CD14-positive monocyte (primary cell): Measurements from ENCODE around the gene PTPRC. TPM values are rescaled to one million over a fixed set of nuclear protein-coding genes. Genes with fewer than 3 reads are reported as not detected.

Experiments used
- DNase-seq, 3 donors: peaks; one replicate each; pipeline ENCODE4 v3.0.0-alpha.2; 2011 to 2022
- H2AFZ ChIP-seq: 2 replicates; pipeline ENCODE4 v1.6.0; 2012; ENCODE audit warnings: mild to moderate bottlenecking, low read depth, low read length, inconsistent platforms; ENCODE audit not compliant: insufficient read depth, poor library complexity, severe bottlenecking
- H3K27ac ChIP-seq, 2 donors: 1 replicate in 1 of 2; 2 replicates in 1 of 2; pipeline ENCODE4 v1.5.1; 2012 to 2013; ENCODE audit warnings: low read length in 2 of 2, control low read depth in 1 of 2, inconsistent platforms in 1 of 2, low read depth in 1 of 2, mild to moderate bottlenecking in 1 of 2
- H3K27me3 ChIP-seq, 2 donors: one replicate each; pipeline versions ENCODE4 v1.6.0 to v1.6.1; 2011 to 2013; ENCODE audit warnings: low read length in 2 of 2; ENCODE audit not compliant: control insufficient read depth in 2 of 2, insufficient read depth in 2 of 2
- H3K36me3 ChIP-seq, 2 donors: replicated peaks in 1 of 2; 1 replicate in 1 of 2; 2 replicates in 1 of 2; pipeline versions ENCODE4 v1.5.1 to v1.6.1; 2012 to 2013; ENCODE audit warnings: low read length in 2 of 2, control low read depth in 1 of 2, inconsistent platforms in 1 of 2, mild to moderate bottlenecking in 1 of 2; ENCODE audit not compliant: insufficient read depth in 2 of 2, control insufficient read depth in 1 of 2
- H3K4me1 ChIP-seq, 2 donors: 1 replicate in 1 of 2; 2 replicates in 1 of 2; pipeline versions ENCODE4 v1.5.1 to v1.6.1; 2012 to 2013; ENCODE audit warnings: low read length in 2 of 2, control low read depth in 1 of 2, inconsistent platforms in 1 of 2, mild to moderate bottlenecking in 1 of 2, moderate library complexity in 1 of 2; ENCODE audit not compliant: insufficient read depth in 2 of 2, control insufficient read depth in 1 of 2
- H3K4me2 ChIP-seq: replicated peaks from 2 replicates; pipeline ENCODE3; 2012; ENCODE audit warnings: low read length, moderate library complexity, mild to moderate bottlenecking; ENCODE audit not compliant: poor library complexity, severe bottlenecking; ENCODE audit errors: extremely low read depth
- H3K4me3 ChIP-seq, 3 experiments: fragments of 200-600 bp in 1 of 3; sonication (generic) in 1 of 3; replicated peaks in 1 of 3; 1 replicate in 2 of 3; 2 replicates in 1 of 3; pipeline ENCODE4 v1.5.1; 2011 to 2013; ENCODE audit warnings: low read length in 3 of 3, mild to moderate bottlenecking in 3 of 3, control low read depth in 2 of 3, low read depth in 2 of 3, inconsistent platforms in 1 of 3, moderate library complexity in 1 of 3
- H3K79me2 ChIP-seq: 2 replicates; pipeline ENCODE4 v1.6.0; 2012; ENCODE audit warnings: mild to moderate bottlenecking, control low read depth, inconsistent platforms, low read length, moderate library complexity; ENCODE audit not compliant: insufficient read depth
- H3K9ac ChIP-seq: 2 replicates; pipeline ENCODE4 v1.6.0; 2017; ENCODE audit warnings: low read length, mild to moderate bottlenecking; ENCODE audit not compliant: insufficient read depth, poor library complexity, severe bottlenecking
- H3K9me3 ChIP-seq, 2 donors: replicated peaks in 1 of 2; 1 replicate in 1 of 2; 2 replicates in 1 of 2; pipeline versions ENCODE4 v1.5.1 to v1.6.1; 2012 to 2013; ENCODE audit warnings: low read length in 2 of 2, control low read depth in 1 of 2; ENCODE audit not compliant: control insufficient read depth in 1 of 2, insufficient read depth in 1 of 2
- H4K20me1 ChIP-seq: 2 replicates; pipeline ENCODE4 v1.6.0; 2012; ENCODE audit warnings: mild to moderate bottlenecking, low read length, control low read depth, moderate library complexity; ENCODE audit not compliant: insufficient read depth
- H3K27ac Mint-ChIP-seq, 7 donors: one replicate each; pipeline ENCODE4 v1.8.0; 2020; ENCODE audit warnings: mild to moderate bottlenecking in 7 of 7, mixed read lengths in 7 of 7, moderate library complexity in 6 of 7, inconsistent platforms in 2 of 7
- H3K27me3 Mint-ChIP-seq, 3 donors: one replicate each; pipeline ENCODE4 v1.8.0; 2021 to 2022; ENCODE audit warnings: low read depth in 3 of 3, mild to moderate bottlenecking in 3 of 3, mixed read lengths in 3 of 3, moderate library complexity in 3 of 3, inconsistent platforms in 1 of 3
- H3K36me3 Mint-ChIP-seq, 2 donors: one replicate each; pipeline ENCODE4 v1.8.0; 2020; ENCODE audit warnings: mixed read lengths in 2 of 2, inconsistent platforms in 1 of 2, mild to moderate bottlenecking in 1 of 2
- H3K4me1 Mint-ChIP-seq: one replicate; pipeline ENCODE4 v1.8.0; 2020; ENCODE audit warnings: mild to moderate bottlenecking, mixed read lengths
- H3K4me3 Mint-ChIP-seq, 2 donors: one replicate each; pipeline ENCODE4 v1.8.0; 2020; ENCODE audit warnings: mild to moderate bottlenecking in 2 of 2, mixed read lengths in 2 of 2, moderate library complexity in 1 of 2
- H3K9me3 Mint-ChIP-seq, 7 donors: one replicate each; pipeline ENCODE4 v1.8.0; 2020 to 2022; ENCODE audit warnings: mixed read lengths in 7 of 7, mild to moderate bottlenecking in 6 of 7, moderate library complexity in 6 of 7, inconsistent platforms in 2 of 7
- WGBS: methylation state at CpG from one replicate; pipeline ENCODE4 v1.1.5; 2013; ENCODE audit warnings: missing lambda C conversion rate; ENCODE audit not compliant: insufficient coverage; 5-methylcytosine and 5-hydroxymethylcytosine counted together
- intact Hi-C, 2 donors: fragments of 100-400 bp; cut with micrococcal nuclease; formaldehyde crosslinking; loops; one replicate each; pipeline versions ENCODE4 v1.15.0 to v1.15.1; 2023
- polyA plus RNA-seq, 3 donors: library from polyadenylated mRNA; depleted of rRNA in 1 of 3; unstranded in 2 of 3; stranded (reverse) in 1 of 3; fragments of 300-500 nt in 2 of 3; fragments of >200 nt in 1 of 3; fragmentation: Illumina TruSeq in 2 of 3; gene quantifications; 1 replicate in 2 of 3; 2 replicates in 1 of 3; pipeline ENCODE4 v1.2.3, GENCODE V29; 2012 to 2021
- TF ChIP-seq, protein P1 (sequence below): fragments of 200-600 bp; IDR thresholded peaks from one replicate; pipeline ENCODE4 v1.8.0; 2022; ENCODE audit warnings: antibody characterized with exemption, mild to moderate bottlenecking

PTPRC gene
- polyA plus RNA-seq, 3 donors = 410 to 992 (median 667) TPM

- Histone ChIP-seq H3K9ac (no peak overlapping the region), H3K4me1 (peaks cover 58 to 99% of the 10 kb centered on the region in 2 donors), H3K27me3 (no peaks in the 10 kb centered on the region), H2AFZ (no peak overlapping the region), H3K27ac (peak overlapping the region in 1 of 2 donors; percentile 72), H3K36me3 (peaks cover 46 to 54% of the 10 kb centered on the region in 2 donors), H4K20me1 (peaks cover 71% of the 10 kb centered on the region), H3K79me2 (peaks cover 100% of the 10 kb centered on the region), H3K4me2 (peak overlapping the region; percentile 59), H3K9me3 (no peaks in the 10 kb centered on the region), H3K4me3 (peak overlapping the region in 1 of 3 experiments; percentile 39)
- Mint-ChIP-seq H3K27me3 (peaks cover 0 to 3% (median 0%) of the 10 kb centered on the region in 3 donors), H3K4me1 (peaks cover 74% of the 10 kb centered on the region), H3K4me3 (peak overlapping the region; percentile 40 to 60), H3K27ac (peak overlapping the region; percentile 76 to 88 (median 85)), H3K9me3 (no peaks in the 10 kb centered on the region), H3K36me3 (peaks cover 55 to 61% of the 10 kb centered on the region in 2 donors)
- WGBS = 100% methylated on average over 2 of the region's 7 CpGs
- intact Hi-C loops = no loop called here
- peak; percentile 49 to 81 (median 72) for DNase-seq
- TF ChIP-seq, protein P1, sequence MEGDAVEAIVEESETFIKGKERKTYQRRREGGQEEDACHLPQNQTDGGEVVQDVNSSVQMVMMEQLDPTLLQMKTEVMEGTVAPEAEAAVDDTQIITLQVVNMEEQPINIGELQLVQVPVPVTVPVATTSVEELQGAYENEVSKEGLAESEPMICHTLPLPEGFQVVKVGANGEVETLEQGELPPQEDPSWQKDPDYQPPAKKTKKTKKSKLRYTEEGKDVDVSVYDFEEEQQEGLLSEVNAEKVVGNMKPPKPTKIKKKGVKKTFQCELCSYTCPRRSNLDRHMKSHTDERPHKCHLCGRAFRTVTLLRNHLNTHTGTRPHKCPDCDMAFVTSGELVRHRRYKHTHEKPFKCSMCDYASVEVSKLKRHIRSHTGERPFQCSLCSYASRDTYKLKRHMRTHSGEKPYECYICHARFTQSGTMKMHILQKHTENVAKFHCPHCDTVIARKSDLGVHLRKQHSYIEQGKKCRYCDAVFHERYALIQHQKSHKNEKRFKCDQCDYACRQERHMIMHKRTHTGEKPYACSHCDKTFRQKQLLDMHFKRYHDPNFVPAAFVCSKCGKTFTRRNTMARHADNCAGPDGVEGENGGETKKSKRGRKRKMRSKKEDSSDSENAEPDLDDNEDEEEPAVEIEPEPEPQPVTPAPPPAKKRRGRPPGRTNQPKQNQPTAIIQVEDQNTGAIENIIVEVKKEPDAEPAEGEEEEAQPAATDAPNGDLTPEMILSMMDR = no peak
Observed at GRCh38 chr1:198651650-198652400, 13.0 kb downstream of the PTPRC start.

DNA sequence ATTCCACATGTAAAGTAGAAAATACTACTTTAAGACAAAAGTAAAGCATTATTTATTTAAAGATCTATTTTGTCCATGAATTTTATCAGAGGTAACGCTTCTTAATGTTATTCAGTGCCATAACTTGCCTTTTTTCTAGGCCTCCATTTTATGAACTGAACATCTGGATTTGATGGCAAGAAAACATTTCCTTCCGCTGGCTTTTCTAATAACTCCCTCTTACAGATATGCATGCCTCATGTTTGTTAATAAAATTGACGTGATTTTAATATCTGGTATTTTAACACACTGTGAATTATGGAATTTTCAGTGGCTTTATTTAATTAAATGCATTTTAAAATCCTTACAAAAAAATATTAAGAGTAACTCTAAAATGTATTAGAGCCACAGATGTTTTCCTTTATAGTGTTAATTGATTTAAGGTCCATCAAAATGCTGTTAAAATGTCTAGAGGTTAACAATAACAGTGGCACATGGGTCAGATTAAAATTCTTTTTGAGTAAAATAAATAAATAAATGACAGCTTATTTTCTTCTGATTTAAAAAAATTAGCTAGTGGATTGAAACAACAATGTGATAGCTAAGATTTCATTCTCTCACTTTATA is 15.1 kb downstream of the PTPRC start:
- Mint-ChIP-seq H3K27ac (no peak overlapping the region), H3K4me3 (no peak overlapping the region), H3K36me3 (peaks cover 53 to 58% of the 10 kb centered on the region in 2 donors), H3K9me3 (no peaks in the 10 kb centered on the region), H3K4me1 (peaks cover 72% of the 10 kb centered on the region), H3K27me3 (peaks cover 0 to 3% (median 0%) of the 10 kb centered on the region in 3 donors)
- no peak overlapping the region for H3K4me2 ChIP-seq
- H3K79me2 ChIP-seq = peaks cover 98% of the 10 kb centered on the region
- H2AFZ ChIP-seq = no peak overlapping the region
- peaks cover 55 to 99% of the 10 kb centered on the region in 2 donors for H3K4me1 ChIP-seq
- intact Hi-C loops = no loop called here
- DNase-seq = no peak
- no peaks in the 10 kb centered on the region for H3K9me3 ChIP-seq
- peak overlapping the region in 1 of 2 donors; percentile 24 for H3K27ac ChIP-seq
- TF ChIP-seq, protein P1 = no peak
- H4K20me1 ChIP-seq = peaks cover 52% of the 10 kb centered on the region
- H3K9ac ChIP-seq = no peak overlapping the region
- no peak overlapping the region for H3K4me3 ChIP-seq
- peaks cover 32 to 40% of the 10 kb centered on the region in 2 donors for H3K36me3 ChIP-seq
- H3K27me3 ChIP-seq = no peaks in the 10 kb centered on the region
- no CpG with 5 or more reads among the region's 3 CpGs for WGBS
